22Rv1 (cell line): Measurements from ENCODE around the gene APBA1.

Experiments used
- CTCF ChIP-seq: fragments of 450-650 bp; IDR thresholded peaks from 2 replicates; pipeline ENCODE4 v1.5.1; 2017; ENCODE audit warnings: mild to moderate bottlenecking
- ZFX ChIP-seq: fragments of 450-650 bp; IDR thresholded peaks from 2 replicates; pipeline ENCODE4 v1.6.1; 2017; ENCODE audit warnings: antibody characterized with exemption, borderline replicate concordance

GRCh38 chr9:69499959-69500358 is 172.2 kb downstream of the APBA1 start:
- TF ChIP-seq CTCF (no peak), ZFX (no peak)
